Transverse colon (tissue), 4 donors: ENCODE results near the gene TUBB1.

ENCODE experiments used
- POLR2A ChIP-seq: fragments of 450-650 bp; IDR thresholded peaks from one replicate; pipeline ENCODE4 v1.6.1; 2016; ENCODE audit warnings: antibody characterized with exemption, mild to moderate bottlenecking, moderate library complexity
- POLR2AphosphoS5 ChIP-seq, 3 donors: sonication (generic); formaldehyde crosslinking; IDR thresholded peaks; one replicate each; pipeline ENCODE4 v1.6.1; 2016; ENCODE audit warnings: antibody characterized with exemption in 3 of 3
- TF ChIP-seq, protein P1 (sequence below), 5 experiments: fragments of 200-600 bp in 3 of 5; fragments of 450-650 bp in 2 of 5; sonication (generic) in 3 of 5; IDR thresholded peaks; 1 replicate in 2 of 5; 2 replicates in 3 of 5; pipeline ENCODE4 v1.5.1; 2016 to 2017; ENCODE audit warnings: antibody characterized with exemption in 5 of 5, inconsistent platforms in 3 of 5, mild to moderate bottlenecking in 2 of 5, moderate library complexity in 1 of 5

- TF ChIP-seq, protein P1, sequence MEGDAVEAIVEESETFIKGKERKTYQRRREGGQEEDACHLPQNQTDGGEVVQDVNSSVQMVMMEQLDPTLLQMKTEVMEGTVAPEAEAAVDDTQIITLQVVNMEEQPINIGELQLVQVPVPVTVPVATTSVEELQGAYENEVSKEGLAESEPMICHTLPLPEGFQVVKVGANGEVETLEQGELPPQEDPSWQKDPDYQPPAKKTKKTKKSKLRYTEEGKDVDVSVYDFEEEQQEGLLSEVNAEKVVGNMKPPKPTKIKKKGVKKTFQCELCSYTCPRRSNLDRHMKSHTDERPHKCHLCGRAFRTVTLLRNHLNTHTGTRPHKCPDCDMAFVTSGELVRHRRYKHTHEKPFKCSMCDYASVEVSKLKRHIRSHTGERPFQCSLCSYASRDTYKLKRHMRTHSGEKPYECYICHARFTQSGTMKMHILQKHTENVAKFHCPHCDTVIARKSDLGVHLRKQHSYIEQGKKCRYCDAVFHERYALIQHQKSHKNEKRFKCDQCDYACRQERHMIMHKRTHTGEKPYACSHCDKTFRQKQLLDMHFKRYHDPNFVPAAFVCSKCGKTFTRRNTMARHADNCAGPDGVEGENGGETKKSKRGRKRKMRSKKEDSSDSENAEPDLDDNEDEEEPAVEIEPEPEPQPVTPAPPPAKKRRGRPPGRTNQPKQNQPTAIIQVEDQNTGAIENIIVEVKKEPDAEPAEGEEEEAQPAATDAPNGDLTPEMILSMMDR (IDR thresholded peaks at IDR 0.05): no peak
- TF ChIP-seq POLR2A: no peak
- no peak for TF ChIP-seq POLR2AphosphoS5 (IDR thresholded peaks at IDR 0.05)
These were observed 13.9 kb downstream of the TUBB1 start for GRCh38 chr20:59033093-59033492.
